ENCODE data around the gene DTX2. TPM values are rescaled to one million over a fixed set of nuclear protein-coding genes. Genes with fewer than 3 reads are reported as not detected.

The DTX2 gene
- total and polyA plus RNA-seq, 2 of the 4 experiments (the other 2 are of a cell fraction): 1.8 to 7.7 TPM

- no TSS peak for BruUV-seq (replicated peaks)
- H3K9me1 ChIP-seq (ENCODE audit: insufficient read depth, low read length): no peaks in the 10 kb centered on the region
- no peak for TF ChIP-seq MXI1 (IDR thresholded peaks at IDR 0.05; ENCODE audit: borderline replicate concordance, low read depth, low read length)
- TF ChIP-seq FOS (IDR thresholded peaks at IDR 0.05; ENCODE audit: low read depth, low read length): no peak
- TF ChIP-seq CHD1 (IDR thresholded peaks at IDR 0.05; ENCODE audit: low read depth, low read length): no peak
- no peak for TF ChIP-seq RFX5 (IDR thresholded peaks at IDR 0.05; ENCODE audit: low read depth, low read length)
- no peak for TF ChIP-seq BHLHE40 (IDR thresholded peaks at IDR 0.05; ENCODE audit: low read depth, low read length)
- TF ChIP-seq CEBPB (IDR thresholded peaks at IDR 0.05; ENCODE audit: low read depth, low read length): no peak
- no peak for TF ChIP-seq MAZ (IDR thresholded peaks at IDR 0.05; ENCODE audit: borderline replicate concordance, low read depth, low read length)
- TF ChIP-seq POLR2A (IDR thresholded peaks at IDR 0.05; ENCODE audit: low read depth, low read length): no peak
- no peak for TF ChIP-seq RCOR1 (IDR thresholded peaks at IDR 0.05; ENCODE audit: insufficient replicate concordance, low read length)
- TF ChIP-seq RAD21 (IDR thresholded peaks at IDR 0.05; ENCODE audit: low read length): no peak
- TF ChIP-seq USF2 (IDR thresholded peaks at IDR 0.05; ENCODE audit: low read depth, low read length): no peak
- no peak for TF ChIP-seq MAFK (IDR thresholded peaks at IDR 0.05; ENCODE audit: low read depth, low read length)
- TF ChIP-seq ELK1 (IDR thresholded peaks at IDR 0.05; ENCODE audit: borderline replicate concordance, low read depth, low read length): no peak
- TF ChIP-seq CTCF (conservative IDR thresholded peaks at IDR 0.05; ENCODE audit: low read depth, low read length): no peak
- TF ChIP-seq NFE2L2 (IDR thresholded peaks at IDR 0.05; ENCODE audit: low read depth, low read length): no peak
Measured at GRCh38 chr7:76513817-76514799, 52.6 kb downstream of the DTX2 start.

More at GRCh38 chr7:76513817-76514799, 52.6 kb downstream of the DTX2 start:
- no peak overlapping the region for H3K27ac ChIP-seq (ENCODE audit: insufficient read depth, low read length)
- no peak overlapping the region for H3K23ac ChIP-seq (ENCODE audit: low read depth, low read length)
- POLR2A ChIA-PET (ENCODE audit: unreplicated experiment): no interaction called here
- no peak overlapping the region for H4K8ac ChIP-seq (ENCODE audit: low read depth in 2 of 2, low read length in 2 of 2)
- DNase-seq (no peak), ATAC-seq (ENCODE audit: low read depth) (no peak)
- H4K91ac ChIP-seq (ENCODE audit: insufficient read depth, low read depth, low read length): no peak overlapping the region
- no peak overlapping the region for H2BK120ac ChIP-seq (ENCODE audit: low read depth, low read length)
- no peak overlapping the region for H3K56ac ChIP-seq (ENCODE audit: extremely low read depth, insufficient read depth, low read length)
- H4K5ac ChIP-seq (ENCODE audit: low read depth, low read length): no peak overlapping the region
- H2AK9ac ChIP-seq (replicated peaks; ENCODE audit: low read depth, low read length, poor library complexity): no peak overlapping the region
- H3K4me2 ChIP-seq (ENCODE audit: low read depth, low read length): no peak overlapping the region
- H2BK15ac ChIP-seq (ENCODE audit: low read depth, low read length): no peak overlapping the region
- H3K4me1 ChIP-seq (ENCODE audit: control insufficient read depth, insufficient read depth, low read length): peaks cover 2% of the 10 kb centered on the region; the same call in 1 of the 2 replicates
- H2AFZ ChIP-seq (replicated peaks; ENCODE audit: low read length, poor library complexity): no peak overlapping the region
- H4K20me1 ChIP-seq (ENCODE audit: insufficient read depth, low read length): no peaks in the 10 kb centered on the region
- H2BK5ac ChIP-seq (ENCODE audit: low read depth, low read length, poor library complexity, severe bottlenecking): no peak overlapping the region
- dilution Hi-C loops (cut with HindIII; ENCODE audit: low sequenced_read_pairs, unreplicated experiment): no loop called here
- H3K9ac ChIP-seq (ENCODE audit: low read depth, low read length): no peak overlapping the region
- in situ Hi-C loops (cut with MboI; ENCODE audit: low sequenced_read_pairs): no loop called here
- 89% methylated on average over 8 of the region's 29 CpGs; no CpG with 5 or more reads in 1 of the 2 experiments for WGBS, 2 experiments (ENCODE audit: extremely low coverage in 2 of 2, insufficient read length in 1 of 2)
- no peak overlapping the region for H2BK20ac ChIP-seq (ENCODE audit: low read depth, low read length)
- H3K4me3 ChIP-seq (ENCODE audit: insufficient read depth, low read depth, low read length): no peak overlapping the region
- H2AK5ac ChIP-seq (ENCODE audit: low read depth, low read length): no peak overlapping the region; the same call in 1 of the 2 replicates
- no peaks in the 10 kb centered on the region for H3K9me3 ChIP-seq (ENCODE audit: control insufficient read depth, insufficient read depth, low read length)
- no peak overlapping the region for H3K4ac ChIP-seq (ENCODE audit: low read depth, low read length)
- H3K18ac ChIP-seq (ENCODE audit: low read depth, low read length): no peak overlapping the region
- H3K14ac ChIP-seq (replicated peaks; ENCODE audit: low read depth, low read length): no peak overlapping the region
- H3K36me3 ChIP-seq (ENCODE audit: control insufficient read depth, insufficient read depth, low read length): no peaks in the 10 kb centered on the region
- H3K79me1 ChIP-seq (ENCODE audit: low read depth in 1 of 2, low read length in 2 of 2): no peaks in the 10 kb centered on the region
- H3K27me3 ChIP-seq (ENCODE audit: control insufficient read depth, insufficient read depth, low read length): no peaks in the 10 kb centered on the region
- CTCF ChIA-PET: no interaction called here
- intact Hi-C loops (cut with micrococcal nuclease): no loop called here

Measured in IMR-90 (cell line).